GM12873 (cell line): ENCODE results near the gene ATP13A2.

Experiments used
- TF ChIP-seq, protein P1 (sequence below): IDR thresholded peaks from 2 replicates; pipeline ENCODE4 v1.5.1; 2012; ENCODE audit warnings: low read depth, mild to moderate bottlenecking, moderate library complexity, low read length, control low read depth; ENCODE audit not compliant: insufficient read depth; ENCODE audit errors: missing control alignments

Gene ATP13A2

GRCh38 chr1:16965486-16966067 lies 46.2 kb downstream of the ATP13A2 start:
- TF ChIP-seq, protein P1, sequence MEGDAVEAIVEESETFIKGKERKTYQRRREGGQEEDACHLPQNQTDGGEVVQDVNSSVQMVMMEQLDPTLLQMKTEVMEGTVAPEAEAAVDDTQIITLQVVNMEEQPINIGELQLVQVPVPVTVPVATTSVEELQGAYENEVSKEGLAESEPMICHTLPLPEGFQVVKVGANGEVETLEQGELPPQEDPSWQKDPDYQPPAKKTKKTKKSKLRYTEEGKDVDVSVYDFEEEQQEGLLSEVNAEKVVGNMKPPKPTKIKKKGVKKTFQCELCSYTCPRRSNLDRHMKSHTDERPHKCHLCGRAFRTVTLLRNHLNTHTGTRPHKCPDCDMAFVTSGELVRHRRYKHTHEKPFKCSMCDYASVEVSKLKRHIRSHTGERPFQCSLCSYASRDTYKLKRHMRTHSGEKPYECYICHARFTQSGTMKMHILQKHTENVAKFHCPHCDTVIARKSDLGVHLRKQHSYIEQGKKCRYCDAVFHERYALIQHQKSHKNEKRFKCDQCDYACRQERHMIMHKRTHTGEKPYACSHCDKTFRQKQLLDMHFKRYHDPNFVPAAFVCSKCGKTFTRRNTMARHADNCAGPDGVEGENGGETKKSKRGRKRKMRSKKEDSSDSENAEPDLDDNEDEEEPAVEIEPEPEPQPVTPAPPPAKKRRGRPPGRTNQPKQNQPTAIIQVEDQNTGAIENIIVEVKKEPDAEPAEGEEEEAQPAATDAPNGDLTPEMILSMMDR, result no peak

- TF ChIP-seq, protein P1, result no peak
These were observed 50.2 kb downstream of the ATP13A2 start for GRCh38 chr1:16961297-16962133.

DNA sequence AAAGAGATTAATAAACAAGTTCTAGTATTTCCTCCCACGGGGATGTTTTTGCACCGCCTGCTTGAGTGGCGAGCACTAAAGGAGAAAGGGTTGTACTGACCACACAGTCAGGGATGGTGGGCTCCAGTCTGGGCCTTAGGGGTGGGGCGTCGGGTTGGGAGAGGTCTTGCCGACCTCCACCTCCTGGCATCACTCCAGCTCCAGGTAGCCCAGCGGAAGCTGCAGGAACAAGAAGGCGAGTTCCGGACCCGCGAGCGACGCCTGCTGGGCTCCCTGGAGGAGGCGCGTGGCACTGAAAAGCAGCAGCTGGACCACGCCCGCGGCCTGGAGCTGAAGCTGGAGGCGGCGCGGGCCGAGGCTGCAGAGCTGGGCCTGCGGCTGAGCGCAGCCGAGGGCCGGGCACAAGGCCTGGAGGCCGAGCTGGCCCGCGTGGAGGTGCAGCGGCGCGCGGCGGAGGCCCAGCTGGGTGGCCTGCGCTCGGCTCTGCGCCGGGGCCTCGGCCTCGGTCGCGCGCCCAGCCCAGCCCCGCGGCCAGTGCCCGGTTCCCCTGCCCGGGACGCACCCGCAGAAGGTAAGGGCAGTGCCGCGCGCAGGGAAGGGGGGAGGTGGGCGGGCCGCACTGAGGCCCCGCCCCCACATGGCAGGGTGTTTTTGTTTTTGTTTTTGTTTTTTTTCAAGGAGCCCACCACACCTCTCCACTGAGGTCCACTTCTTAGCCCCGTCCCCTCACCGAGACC lies 51.0 kb downstream of the ATP13A2 start:
- TF ChIP-seq, protein P1, result peak; percentile 70

DNA sequence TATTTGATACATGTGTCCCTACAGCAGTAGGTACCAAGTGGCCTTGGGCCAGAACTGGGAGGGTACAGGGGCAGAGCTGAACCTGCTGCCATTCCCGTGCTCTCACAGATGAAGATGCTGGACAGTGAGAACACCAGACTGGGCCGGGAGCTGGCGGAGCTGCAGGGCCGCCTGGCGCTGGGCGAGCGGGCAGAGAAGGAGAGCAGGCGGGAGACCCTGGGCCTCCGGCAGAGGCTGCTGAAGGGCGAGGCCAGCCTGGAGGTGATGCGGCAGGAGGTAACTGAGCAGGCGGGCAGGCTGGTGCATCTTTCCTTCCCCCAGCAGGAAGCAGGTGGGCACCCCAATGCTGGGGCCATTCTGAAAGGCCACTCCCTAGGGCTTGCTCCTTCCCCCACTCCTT lies 53.3 kb downstream of the ATP13A2 start:
- TF ChIP-seq, protein P1, result no peak

GRCh38 chr1:16957731-16958130 lies 54.0 kb downstream of the ATP13A2 start:
- TF ChIP-seq, protein P1, result no peak

DNA sequence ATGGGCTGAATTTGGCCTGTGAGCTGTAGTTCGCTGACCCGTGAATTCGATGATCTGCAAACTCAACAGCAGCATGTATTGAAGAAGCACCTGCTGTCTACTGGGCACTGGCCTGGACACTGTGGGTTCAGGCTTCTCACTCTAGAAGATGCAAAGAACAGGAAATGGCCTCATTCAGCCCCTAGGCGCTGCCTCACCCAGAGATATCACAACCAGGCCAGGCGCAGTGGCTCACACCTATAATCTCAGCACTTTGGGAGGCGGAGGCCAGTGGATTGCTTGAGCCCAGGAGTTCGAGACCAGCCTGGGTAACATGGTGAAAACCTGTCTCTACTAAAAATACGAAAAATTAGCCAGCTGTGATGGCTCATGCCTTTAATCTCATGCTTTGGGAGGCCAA lies 55.0 kb downstream of the ATP13A2 start:
- TF ChIP-seq, protein P1, result no peak

- TF ChIP-seq, protein P1, result no peak
These were observed 56.5 kb downstream of the ATP13A2 start for GRCh38 chr1:16955186-16955585.
